HG02642 (cell line): ENCODE measurements around the gene NOSTRIN.
"Not testable (repeated sequence)": the region's sequence is repeated elsewhere in the genome, so short reads cannot be mapped to it uniquely, and the experiment has no call there.

Source experiments
- ATAC-seq: cut with Tn5 transposase; IDR thresholded peaks from one replicate; pipeline ENCODE4 v1.9.1; 2021; ENCODE audit warnings: mild to moderate bottlenecking; ENCODE audit not compliant: unreplicated experiment, poor library complexity

NOSTRIN gene

GRCh38 chr2:168789776-168790175 is 12.7 kb upstream of the NOSTRIN start:
- no peak for ATAC-seq

GRCh38 chr2:168790226-168790902 is 12.1 kb upstream of the NOSTRIN start:
- no peak for ATAC-seq

- not testable (repeated sequence) for ATAC-seq
These were observed 11.3 kb upstream of the NOSTRIN start for GRCh38 chr2:168791140-168791539.

- no peak for ATAC-seq
These were observed 8.8 kb upstream of the NOSTRIN start for GRCh38 chr2:168793596-168793995.

GRCh38 chr2:168794968-168795367 is 7.5 kb upstream of the NOSTRIN start:
- ATAC-seq: no peak

- no peak for ATAC-seq
These were observed 6.3 kb upstream of the NOSTRIN start for GRCh38 chr2:168796090-168796577.

GRCh38 chr2:168796583-168797285 is 5.7 kb upstream of the NOSTRIN start:
- no peak for ATAC-seq

- ATAC-seq: no peak
These were observed 5.2 kb upstream of the NOSTRIN start for GRCh38 chr2:168797286-168797655.

- no peak for ATAC-seq
These were observed 4.2 kb upstream of the NOSTRIN start for GRCh38 chr2:168798076-168798887.

- no peak for ATAC-seq
These were observed 3.5 kb upstream of the NOSTRIN start for GRCh38 chr2:168798888-168799410.

GRCh38 chr2:168801471-168801870 is 966 bp upstream of the NOSTRIN start:
- no peak for ATAC-seq

- no peak for ATAC-seq
These were observed 655 bp downstream of the NOSTRIN start for GRCh38 chr2:168802859-168803725.

- ATAC-seq: no peak
These were observed 1.8 kb downstream of the NOSTRIN start for GRCh38 chr2:168804214-168804613.

- ATAC-seq: no peak
These were observed 3.2 kb downstream of the NOSTRIN start for GRCh38 chr2:168805615-168806014.

GRCh38 chr2:168809537-168809936 is 7.1 kb downstream of the NOSTRIN start:
- ATAC-seq: no peak

GRCh38 chr2:168810235-168810634 is 7.8 kb downstream of the NOSTRIN start:
- ATAC-seq: no peak

GRCh38 chr2:168811696-168812095 is 9.3 kb downstream of the NOSTRIN start:
- ATAC-seq: no peak

GRCh38 chr2:168814046-168814445 is 11.6 kb downstream of the NOSTRIN start:
- ATAC-seq: no peak

GRCh38 chr2:168814939-168815907 is 12.8 kb downstream of the NOSTRIN start:
- no peak for ATAC-seq
